ENCODE results near the gene CD74. TPM values are rescaled to one million over a fixed set of nuclear protein-coding genes. Genes with fewer than 3 reads are reported as not detected.

The CD74 gene
- total and polyA plus RNA-seq, 2 of the 13 experiments (the other 11 are each of a cell fraction or from before 2014, with no cell fraction given): 34.1 to 84.4 TPM

- TF ChIP-seq MNT (IDR thresholded peaks at IDR 0.05) (no peak), ZNF383 (CRISPR knock-in tag; IDR thresholded peaks at IDR 0.05; ENCODE audit: borderline replicate concordance) (no peak), ZNF768 (CRISPR knock-in tag; IDR thresholded peaks at IDR 0.05) (peak; percentile 18; the same call in 1 of the 2 replicates), PHF5A (CRISPR knock-in tag; IDR thresholded peaks at IDR 0.05; ENCODE audit: low read depth, unreplicated experiment) (no peak), ZNF549 (CRISPR knock-in tag; IDR thresholded peaks at IDR 0.05) (no peak), ZNF839 (CRISPR knock-in tag; IDR thresholded peaks at IDR 0.05; ENCODE audit: borderline replicate concordance) (no peak), ZNF263 (CRISPR knock-in tag; IDR thresholded peaks at IDR 0.05) (peak; percentile 98), ZUFSP (CRISPR knock-in tag; IDR thresholded peaks at IDR 0.05; ENCODE audit: borderline replicate concordance) (no peak), ZMYM4 (CRISPR knock-in tag; IDR thresholded peaks at IDR 0.05) (peak; percentile 57; the same call in 1 of the 2 replicates), SMYD3 (CRISPR knock-in tag; IDR thresholded peaks at IDR 0.05) (no peak), MED13 (CRISPR knock-in tag; IDR thresholded peaks at IDR 0.05) (no peak), ZMYM2 (CRISPR knock-in tag; IDR thresholded peaks at IDR 0.05) (0 out of 2 replicates have a peak, but pooled peaks have one; percentile 53), NONO (IDR thresholded peaks at IDR 0.05) (no peak), NONO (CRISPR knock-in tag; conservative IDR thresholded peaks at IDR 0.05) (0 out of 2 replicates have a peak, but pooled peaks have one; percentile 29), MEF2D (CRISPR knock-in tag; IDR thresholded peaks at IDR 0.05) (no peak), PCBP2 (optimal IDR thresholded peaks at IDR 0.05; ENCODE audit: low read depth, low read length, poor library complexity, severe bottlenecking) (no peak), KMT2A (CRISPR knock-in tag; IDR thresholded peaks at IDR 0.05) (no peak), RFX1 (IDR thresholded peaks at IDR 0.05) (no peak), RELA (CRISPR knock-in tag; IDR thresholded peaks at IDR 0.05) (no peak), ZNF564 (CRISPR knock-in tag; IDR thresholded peaks at IDR 0.05) (no peak), PREB (CRISPR knock-in tag; IDR thresholded peaks at IDR 0.05) (no peak), IRF2 (CRISPR knock-in tag; IDR thresholded peaks at IDR 0.05) (peak; percentile 38; the same call in 1 of the 2 replicates), STAT5B (CRISPR knock-in tag; IDR thresholded peaks at IDR 0.05) (no peak), IKZF1 (IDR thresholded peaks at IDR 0.05) (no peak), BRF2 (CRISPR knock-in tag; IDR thresholded peaks at IDR 0.05) (no peak)
These were observed 15.6 kb upstream of the CD74 start (continued) for GRCh38 chr5:150428106-150428876.

Data from HepG2 (cell line).